OCI-LY1 (cell line): Measurements from ENCODE around the gene SKAP2.

Source experiments
- H2AFZ ChIP-seq: fragments of 200-600 bp; sonication (generic), shearing (Covaris generic); 2 replicates; pipeline ENCODE4 v1.6.0; 2014; ENCODE audit warnings: antibody characterized with exemption, mild to moderate bottlenecking, low read length
- H3F3A ChIP-seq: fragments of 200-600 bp; sonication (generic), shearing (Covaris generic); 2 replicates; pipeline ENCODE4 v1.6.0; 2014; ENCODE audit warnings: mild to moderate bottlenecking, antibody characterized with exemption, low read length, moderate library complexity; ENCODE audit not compliant: insufficient read depth
- H3K27ac ChIP-seq: fragments of 200-600 bp; sonication (generic); 2 replicates; pipeline ENCODE4 v1.5.1; 2014; ENCODE audit warnings: low read length, mixed run types, mild to moderate bottlenecking, low read depth; ENCODE audit not compliant: poor library complexity, severe bottlenecking
- H3K27me3 ChIP-seq: fragments of 200-600 bp; sonication (generic); 2 replicates; pipeline ENCODE4 v1.6.0; 2014; ENCODE audit warnings: antibody characterized with exemption, mild to moderate bottlenecking, low read length, moderate library complexity; ENCODE audit not compliant: insufficient read depth
- H3K36me3 ChIP-seq: fragments of 200-600 bp; sonication (generic); 2 replicates; pipeline ENCODE4 v1.6.1; 2014; ENCODE audit warnings: mild to moderate bottlenecking, antibody characterized with exemption, low read length, moderate library complexity, mixed read lengths; ENCODE audit not compliant: insufficient read depth
- H3K4me1 ChIP-seq: fragments of 200-600 bp; sonication (generic); 2 replicates; pipeline ENCODE4 v1.5.1; 2014; ENCODE audit warnings: mild to moderate bottlenecking, low read length, moderate library complexity; ENCODE audit not compliant: insufficient read depth, severe bottlenecking
- H3K4me2 ChIP-seq: fragments of 200-600 bp; sonication (generic), shearing (Covaris generic); 2 replicates; pipeline ENCODE4 v1.6.1; 2014; ENCODE audit warnings: low read length
- H3K4me3 ChIP-seq: fragments of 200-600 bp; sonication (generic); 2 replicates; pipeline ENCODE4 v1.5.1; 2014; ENCODE audit warnings: low read length, low read depth, mild to moderate bottlenecking, mixed read lengths; ENCODE audit not compliant: poor library complexity, severe bottlenecking
- H3K79me2 ChIP-seq: fragments of 200-600 bp; shearing (Covaris generic); 2 replicates; pipeline ENCODE4 v1.6.1; 2016; ENCODE audit warnings: mixed run types, low read length, mixed read lengths; ENCODE audit not compliant: insufficient read depth
- H3K9ac ChIP-seq: fragments of 200-600 bp; sonication (generic), shearing (Covaris generic); 2 replicates; pipeline ENCODE4 v1.6.1; 2014; ENCODE audit warnings: mild to moderate bottlenecking, low read length, mixed read lengths
- H3K9me2 ChIP-seq: fragments of 200-600 bp; sonication (generic), shearing (Covaris generic); 2 replicates; pipeline ENCODE4 v1.6.1; 2014; ENCODE audit warnings: low read depth, mild to moderate bottlenecking, low read length, mixed read lengths
- H3K9me3 ChIP-seq: fragments of 200-600 bp; shearing (Covaris generic); 2 replicates; pipeline ENCODE4 v1.6.1; 2014; ENCODE audit warnings: low read length, mixed read lengths
- H4K20me1 ChIP-seq: fragments of 200-600 bp; sonication (generic), shearing (Covaris generic); 2 replicates; pipeline ENCODE4 v1.6.0; 2016; ENCODE audit warnings: mild to moderate bottlenecking, low read length; ENCODE audit not compliant: insufficient read depth
- EZH2 ChIP-seq: fragments of 200-600 bp; sonication (generic), shearing (Covaris generic); IDR thresholded peaks from 2 replicates; pipeline ENCODE4 v1.8.0; 2017; ENCODE audit warnings: borderline replicate concordance, mixed run types, mild to moderate bottlenecking, antibody characterized with exemption, low read length, moderate library complexity, mixed read lengths
- TF ChIP-seq, protein P1 (sequence below): fragments of 200-600 bp; sonication (generic), shearing (Covaris generic); IDR thresholded peaks from 2 replicates; pipeline ENCODE4 v1.5.1; 2017; ENCODE audit warnings: mild to moderate bottlenecking, antibody characterized with exemption, low read length, moderate library complexity, mixed read lengths

SKAP2 gene

DNA sequence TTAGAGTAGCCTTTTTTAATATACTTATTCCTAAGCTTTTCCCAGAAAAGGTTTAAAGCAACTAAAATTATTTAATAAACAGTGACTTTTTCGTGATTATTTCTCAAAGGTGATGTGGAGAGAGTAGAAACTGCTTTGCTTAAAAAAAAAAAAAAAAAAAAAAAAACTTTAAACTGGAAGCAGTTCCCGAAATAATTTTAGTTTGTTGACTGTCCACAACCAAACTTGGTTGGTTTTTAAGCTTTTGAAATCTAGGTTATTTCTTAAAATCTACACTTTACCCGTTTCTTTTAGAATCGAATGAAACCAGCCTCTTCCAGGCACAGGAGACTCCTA is 7.3 kb downstream of the SKAP2 start:
- no peak overlapping the region for H2AFZ ChIP-seq
- no peak overlapping the region for H3K4me3 ChIP-seq
- peaks cover 22% of the 10 kb centered on the region for H3K4me1 ChIP-seq
- H3K36me3 ChIP-seq = no peaks in the 10 kb centered on the region
- no peak overlapping the region for H3K9ac ChIP-seq
- H3K9me2 ChIP-seq = no peaks in the 10 kb centered on the region
- peak overlapping the region; percentile 6; the same call in 1 of the 2 replicates for H3K4me2 ChIP-seq
- H4K20me1 ChIP-seq = no peaks in the 10 kb centered on the region
- no peaks in the 10 kb centered on the region for H3K9me3 ChIP-seq
- H3K27ac ChIP-seq = no peak overlapping the region
- H3K79me2 ChIP-seq = no peaks in the 10 kb centered on the region
- H3F3A ChIP-seq = no peaks in the 10 kb centered on the region
- no peaks in the 10 kb centered on the region for H3K27me3 ChIP-seq
- no peak for TF ChIP-seq EZH2
- TF ChIP-seq, protein P1, sequence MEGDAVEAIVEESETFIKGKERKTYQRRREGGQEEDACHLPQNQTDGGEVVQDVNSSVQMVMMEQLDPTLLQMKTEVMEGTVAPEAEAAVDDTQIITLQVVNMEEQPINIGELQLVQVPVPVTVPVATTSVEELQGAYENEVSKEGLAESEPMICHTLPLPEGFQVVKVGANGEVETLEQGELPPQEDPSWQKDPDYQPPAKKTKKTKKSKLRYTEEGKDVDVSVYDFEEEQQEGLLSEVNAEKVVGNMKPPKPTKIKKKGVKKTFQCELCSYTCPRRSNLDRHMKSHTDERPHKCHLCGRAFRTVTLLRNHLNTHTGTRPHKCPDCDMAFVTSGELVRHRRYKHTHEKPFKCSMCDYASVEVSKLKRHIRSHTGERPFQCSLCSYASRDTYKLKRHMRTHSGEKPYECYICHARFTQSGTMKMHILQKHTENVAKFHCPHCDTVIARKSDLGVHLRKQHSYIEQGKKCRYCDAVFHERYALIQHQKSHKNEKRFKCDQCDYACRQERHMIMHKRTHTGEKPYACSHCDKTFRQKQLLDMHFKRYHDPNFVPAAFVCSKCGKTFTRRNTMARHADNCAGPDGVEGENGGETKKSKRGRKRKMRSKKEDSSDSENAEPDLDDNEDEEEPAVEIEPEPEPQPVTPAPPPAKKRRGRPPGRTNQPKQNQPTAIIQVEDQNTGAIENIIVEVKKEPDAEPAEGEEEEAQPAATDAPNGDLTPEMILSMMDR = no peak

DNA sequence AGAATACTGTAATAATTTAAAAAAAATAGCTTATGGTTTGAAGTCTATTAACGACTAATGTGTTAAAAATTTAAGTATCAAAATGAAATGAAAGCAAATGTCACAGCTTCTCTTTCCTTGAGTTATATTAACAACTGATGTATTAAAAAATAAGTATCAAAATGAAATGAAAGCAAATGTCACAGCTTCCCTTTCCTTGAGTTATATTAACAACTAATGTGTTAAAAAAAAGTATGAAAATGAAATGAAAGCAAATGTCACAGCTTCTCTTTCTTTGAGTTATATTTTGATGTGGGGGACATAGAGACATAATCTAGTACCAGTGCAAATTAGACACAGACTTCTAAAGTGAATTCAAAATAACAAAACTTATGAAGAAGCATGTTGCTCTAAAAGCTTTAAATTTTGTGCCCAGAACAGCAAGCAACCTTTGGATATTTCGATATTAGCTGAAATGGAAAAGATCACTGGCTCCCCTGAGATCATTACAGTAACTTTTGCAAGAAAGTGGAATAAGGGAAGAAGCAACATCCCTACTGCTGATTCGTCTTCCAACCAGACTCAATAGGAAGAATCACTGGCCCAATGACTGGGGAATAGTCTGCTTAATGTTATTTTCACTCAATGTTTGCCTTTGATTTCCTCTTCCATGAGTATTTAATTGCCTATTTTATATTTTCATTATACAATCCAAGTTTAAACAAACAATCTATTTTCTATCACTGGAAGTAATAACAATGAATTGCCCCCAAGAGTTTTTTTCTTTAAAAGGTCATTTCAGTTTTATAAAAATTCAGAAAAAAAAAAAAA is 8.0 kb downstream of the SKAP2 start:
- TF ChIP-seq EZH2 = no peak
- TF ChIP-seq, protein P1 = no peak
- Histone ChIP-seq H3K9ac (no peak overlapping the region), H3F3A (no peaks in the 10 kb centered on the region), H3K4me1 (peaks cover 21% of the 10 kb centered on the region), H3K27me3 (no peaks in the 10 kb centered on the region), H3K9me3 (no peaks in the 10 kb centered on the region), H3K36me3 (no peaks in the 10 kb centered on the region), H2AFZ (no peak overlapping the region), H3K4me2 (no peak overlapping the region), H3K9me2 (no peaks in the 10 kb centered on the region), H3K79me2 (no peaks in the 10 kb centered on the region), H3K4me3 (no peak overlapping the region), H3K27ac (no peak overlapping the region), H4K20me1 (no peaks in the 10 kb centered on the region)

- no peak for TF ChIP-seq EZH2
- TF ChIP-seq, protein P1 = no peak
- Histone ChIP-seq H3K79me2 (no peaks in the 10 kb centered on the region), H3F3A (no peaks in the 10 kb centered on the region), H3K4me3 (no peak overlapping the region), H4K20me1 (no peaks in the 10 kb centered on the region), H3K9me2 (no peaks in the 10 kb centered on the region), H3K9ac (no peak overlapping the region), H3K27ac (no peak overlapping the region), H3K9me3 (no peaks in the 10 kb centered on the region), H3K4me2 (no peak overlapping the region), H3K27me3 (no peaks in the 10 kb centered on the region), H2AFZ (no peak overlapping the region), H3K4me1 (peaks cover 15% of the 10 kb centered on the region), H3K36me3 (no peaks in the 10 kb centered on the region)
Measured at GRCh38 chr7:26854876-26855855, 9.2 kb downstream of the SKAP2 start.
